Smooth muscle cell (in vitro differentiated cells): ENCODE data around the gene ZNF518A. TPM values are rescaled to one million over a fixed set of nuclear protein-coding genes. Genes with fewer than 3 reads are reported as not detected.

Experiments
- DNase-seq: peaks from one replicate; lab custom pipeline; 2025; ENCODE audit not compliant: unreplicated experiment; lab: John Stamatoyannopoulos, UW
- H2AFZ ChIP-seq: fragments of 200-600 bp; sonication (generic); 2 replicates; pipeline ENCODE4 v1.6.0; 2016; ENCODE audit warnings: antibody characterized with exemption, low read depth, mild to moderate bottlenecking
- H3F3A ChIP-seq: fragments of 200-600 bp; sonication (generic); 2 replicates; pipeline ENCODE4 v1.6.0; 2017; ENCODE audit warnings: antibody characterized with exemption, low read depth
- H3K27ac ChIP-seq: fragments of 200-600 bp; sonication (generic); 2 replicates; pipeline ENCODE4 v1.5.1; 2016; ENCODE audit warnings: low read depth, mild to moderate bottlenecking
- H3K27me3 ChIP-seq: fragments of 200-600 bp; sonication (generic); 2 replicates; pipeline ENCODE4 v1.6.1; 2016; ENCODE audit warnings: low read depth, mild to moderate bottlenecking
- H3K36me3 ChIP-seq: fragments of 200-600 bp; sonication (generic); 2 replicates; pipeline ENCODE4 v1.5.1; 2016; ENCODE audit warnings: low read depth
- H3K4me1 ChIP-seq: fragments of 200-600 bp; sonication (generic); 2 replicates; pipeline ENCODE4 v1.5.1; 2016; ENCODE audit warnings: low read depth
- H3K4me2 ChIP-seq: fragments of 200-600 bp; sonication (generic); 2 replicates; pipeline ENCODE4 v1.6.0; 2016; ENCODE audit warnings: mild to moderate bottlenecking
- H3K4me3 ChIP-seq: fragments of 200-600 bp; sonication (generic); 2 replicates; pipeline ENCODE4 v1.5.1; 2016; ENCODE audit warnings: mild to moderate bottlenecking
- H3K79me2 ChIP-seq: fragments of 200-600 bp; sonication (generic); 2 replicates; pipeline ENCODE4 v1.6.0; 2016; ENCODE audit warnings: low read depth, mild to moderate bottlenecking
- H3K9ac ChIP-seq: fragments of 200-600 bp; sonication (generic); 2 replicates; pipeline ENCODE4 v1.6.0; 2016; ENCODE audit warnings: low read depth
- H3K9me3 ChIP-seq: fragments of 200-600 bp; sonication (generic); replicated peaks from 2 replicates; pipeline ENCODE4 v1.5.1; 2016; ENCODE audit warnings: low read depth
- H4K20me1 ChIP-seq: fragments of 200-600 bp; sonication (generic); 2 replicates; pipeline ENCODE4 v1.6.0; 2016; ENCODE audit warnings: low read depth
- CTCF ChIP-seq: fragments of 200-600 bp; sonication (generic); IDR thresholded peaks from 2 replicates; pipeline ENCODE4 v1.5.1; 2017; ENCODE audit warnings: borderline replicate concordance, mild to moderate bottlenecking, antibody characterized with exemption; ENCODE audit not compliant: insufficient read depth, poor library complexity, severe bottlenecking
- WGBS: methylation state at CpG from one replicate; pipeline ENCODE4 v1.1.7; 2016; ENCODE audit warnings: low lambda C conversion rate; 5-methylcytosine and 5-hydroxymethylcytosine counted together
- polyA plus RNA-seq: library from polyadenylated mRNA; unstranded; fragments of >200 nt; fragmentation: Nextera tagmentation; extraction: Ambion mirVana; gene quantifications from 2 replicates; pipeline ENCODE4 v1.2.1, GENCODE V29; 2016
- total RNA-seq: library from RNA; depleted of rRNA; stranded (reverse); fragments of >200 nt; gene quantifications from 2 replicates; pipeline ENCODE4 v1.2.3, GENCODE V29; 2014

ZNF518A gene
- total and polyA plus RNA-seq, 2 experiments from 2014 or later = 9.0 to 26.9 TPM

GRCh38 chr10:96092999-96093767, 36.9 kb upstream of the ZNF518A start:
- Histone ChIP-seq H3K4me2 (no peak overlapping the region), H2AFZ (no peak overlapping the region), H3F3A (no peaks in the 10 kb centered on the region), H3K4me1 (no peaks in the 10 kb centered on the region), H3K27ac (no peak overlapping the region), H4K20me1 (no peaks in the 10 kb centered on the region), H3K79me2 (no peaks in the 10 kb centered on the region), H3K9me3 (no peaks in the 10 kb centered on the region), H3K4me3 (no peak overlapping the region), H3K36me3 (no peaks in the 10 kb centered on the region), H3K9ac (no peak overlapping the region), H3K27me3 (no peaks in the 10 kb centered on the region)
- no peak for DNase-seq
- WGBS = 93% methylated on average over 8 of the region's 8 CpGs
- no peak for TF ChIP-seq CTCF

GRCh38 chr10:96093948-96094347, 36.1 kb upstream of the ZNF518A start:
- Histone ChIP-seq H3F3A (no peaks in the 10 kb centered on the region), H3K36me3 (no peaks in the 10 kb centered on the region), H3K27ac (no peak overlapping the region), H2AFZ (no peak overlapping the region), H3K9ac (no peak overlapping the region), H3K4me3 (no peak overlapping the region), H3K27me3 (no peaks in the 10 kb centered on the region), H4K20me1 (no peaks in the 10 kb centered on the region), H3K9me3 (no peaks in the 10 kb centered on the region), H3K79me2 (no peaks in the 10 kb centered on the region), H3K4me1 (no peaks in the 10 kb centered on the region), H3K4me2 (no peak overlapping the region)
- no peak for DNase-seq
- 54% methylated on average over 2 of the region's 2 CpGs for WGBS
- no peak for TF ChIP-seq CTCF

GRCh38 chr10:96096958-96097357, 33.1 kb upstream of the ZNF518A start:
- H3F3A ChIP-seq = no peaks in the 10 kb centered on the region
- no peaks in the 10 kb centered on the region for H3K9me3 ChIP-seq
- H3K4me3 ChIP-seq = no peak overlapping the region
- H4K20me1 ChIP-seq = no peaks in the 10 kb centered on the region
- H3K27ac ChIP-seq = no peak overlapping the region
- no peak overlapping the region for H3K9ac ChIP-seq
- no peaks in the 10 kb centered on the region for H3K36me3 ChIP-seq
- 97% methylated on average over 1 of the region's 1 CpG for WGBS
- H3K4me1 ChIP-seq = no peaks in the 10 kb centered on the region
- TF ChIP-seq CTCF = no peak
- H3K4me2 ChIP-seq = no peak overlapping the region
- H2AFZ ChIP-seq = no peak overlapping the region
- H3K27me3 ChIP-seq = no peaks in the 10 kb centered on the region
- DNase-seq = no peak
- H3K79me2 ChIP-seq = no peaks in the 10 kb centered on the region

- no peak overlapping the region for H3K27ac ChIP-seq
- no peaks in the 10 kb centered on the region for H4K20me1 ChIP-seq
- H3K9ac ChIP-seq = no peak overlapping the region
- no peaks in the 10 kb centered on the region for H3K9me3 ChIP-seq
- no peak overlapping the region for H2AFZ ChIP-seq
- no peaks in the 10 kb centered on the region for H3F3A ChIP-seq
- TF ChIP-seq CTCF = no peak
- no peaks in the 10 kb centered on the region for H3K36me3 ChIP-seq
- H3K4me2 ChIP-seq = no peak overlapping the region
- no peaks in the 10 kb centered on the region for H3K79me2 ChIP-seq
- WGBS = 92% methylated on average over 3 of the region's 3 CpGs
- H3K4me3 ChIP-seq = no peak overlapping the region
- no peak for DNase-seq
- H3K4me1 ChIP-seq = no peaks in the 10 kb centered on the region
- H3K27me3 ChIP-seq = no peaks in the 10 kb centered on the region
These were observed 32.2 kb upstream of the ZNF518A start for GRCh38 chr10:96097865-96098264.
